ENCODE data around the gene SSR3. TPM values are rescaled to one million over a fixed set of nuclear protein-coding genes. Genes with fewer than 3 reads are reported as not detected.

The SSR3 gene
- total and polyA plus RNA-seq, 2 of the 8 experiments (the other 6 are each of a cell fraction or from before 2014, with no cell fraction given), result 92.7 to 208 TPM

DNA sequence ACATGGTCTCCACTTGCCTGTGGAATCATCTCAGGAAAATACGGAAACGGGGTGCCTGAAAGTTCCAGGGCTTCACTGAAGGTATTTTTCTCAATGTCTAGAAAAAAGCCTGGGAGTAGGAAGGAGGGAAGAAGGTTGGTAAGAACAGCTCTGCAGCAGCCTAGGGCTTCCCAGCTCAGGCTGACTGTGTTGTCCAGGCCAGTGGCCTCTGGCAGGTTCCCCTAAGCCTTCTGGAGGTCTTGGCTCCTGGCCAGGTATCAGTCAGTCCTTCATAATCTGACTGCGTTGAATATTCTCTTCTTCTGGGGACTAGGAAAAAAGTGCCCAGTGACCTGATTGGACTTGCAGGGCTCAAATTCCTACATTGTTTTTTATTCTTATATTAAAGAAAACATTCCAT, 38.6 kb downstream of the SSR3 start:
- Histone ChIP-seq H3K4ac (replicated peaks; ENCODE audit: insufficient read length, low read depth, low read length) (no peak overlapping the region), H3K23ac (ENCODE audit: insufficient read length) (no peak overlapping the region), H3K4me3 (ENCODE audit: extremely low read depth in 1 of 4, insufficient read depth in 2 of 4, low read depth in 3 of 4, low read length in 4 of 4) (no peak overlapping the region), H3K4me2 (ENCODE audit: insufficient read depth in 1 of 2, low read depth in 2 of 2, low read length in 2 of 2) (no peak overlapping the region; a peak in 1 of 4 replicates), H3K4me1 (replicated peaks in 1 of 4; ENCODE audit: control insufficient read depth in 3 of 4, insufficient read depth in 4 of 4, low read length in 3 of 4) (peaks cover 0 to 3% (median 0%) of the 10 kb centered on the region in 4 experiments; a peak in 1 of 7 replicates), H3K23me2 (ENCODE audit: low read depth, low read length) (no peaks in the 10 kb centered on the region), H3K9me3 (ENCODE audit: insufficient read depth in 2 of 2, low read depth in 1 of 2, low read length in 1 of 2) (no peaks in the 10 kb centered on the region), H3K18ac (ENCODE audit: extremely low read depth, low read length) (no peak overlapping the region), H3K14ac (ENCODE audit: insufficient read length) (no peak overlapping the region), H3K79me2 (ENCODE audit: control insufficient read depth in 1 of 2, insufficient read depth in 2 of 2, low read length in 2 of 2) (no peaks in the 10 kb centered on the region), H2BK12ac (ENCODE audit: low read depth, low read length) (no peak overlapping the region), H2BK120ac (replicated peaks; ENCODE audit: low read depth, low read length) (no peak overlapping the region), H3K9ac (replicated peaks in 1 of 4; ENCODE audit: extremely low read depth in 1 of 4, low read depth in 3 of 4, low read length in 3 of 4) (no peak overlapping the region), H2BK20ac (ENCODE audit: low read length) (no peak overlapping the region), H2BK5ac (ENCODE audit: low read depth, low read length) (no peak overlapping the region), H3K27ac (ENCODE audit: low read depth, low read length) (no peak overlapping the region), H2BK15ac (ENCODE audit: low read length) (no peak overlapping the region), H4K8ac (ENCODE audit: extremely low read depth, insufficient read depth, low read length) (no peak overlapping the region), H2AFZ (ENCODE audit: low read length) (no peak overlapping the region), H2AK5ac (ENCODE audit: low read depth, low read length) (no peak overlapping the region), H3K56ac (replicated peaks; ENCODE audit: insufficient read length, low read depth, low read length) (no peak overlapping the region), H4K5ac (ENCODE audit: insufficient read length, low read depth, low read length) (no peak overlapping the region), H3K36me3 (ENCODE audit: control insufficient read depth in 2 of 4, insufficient read depth in 4 of 4, low read length in 3 of 4) (no peaks in the 10 kb centered on the region), H4K91ac (replicated peaks; ENCODE audit: insufficient read length, low read length) (no peak overlapping the region), H3K27me3 (replicated peaks in 1 of 4; ENCODE audit: control insufficient read depth in 3 of 4, extremely low read depth in 1 of 4, insufficient read depth in 3 of 4, low read length in 3 of 4) (no peaks in the 10 kb centered on the region), H3K79me1 (ENCODE audit: low read depth, low read length) (no peaks in the 10 kb centered on the region; the same call in 1 of the 2 replicates), H4K20me1 (replicated peaks in 1 of 2; ENCODE audit: control insufficient read depth in 1 of 2, insufficient read depth in 2 of 2, low read length in 2 of 2) (no peaks in the 10 kb centered on the region)
- 87% methylated on average over 3 of the region's 3 CpGs; no CpG with 5 or more reads in 1 of the 2 experiments for WGBS, 2 experiments (ENCODE audit: extremely low coverage in 1 of 2, insufficient coverage in 1 of 2, insufficient read length in 1 of 2, insufficient replicate concordance in 2 of 2, low coverage in 1 of 2, low lambda C conversion rate in 2 of 2, missing lambda C conversion rate in 1 of 2)
- CTCF ChIA-PET (ENCODE audit: partially characterized antibody), result interaction anchor here (0.9 to 4.0 kb wide), 10 partner anchors 9 to 506 kb away, joined by 3 to 21 read pairs (median 4); no protein-coding TSS in a partner anchor
- POLR2A ChIA-PET (ENCODE audit: partially characterized antibody), result no interaction called here
- DNase-seq (ENCODE audit: low read depth in 1 of 2, low spot score in 2 of 2) (no peak), FAIRE-seq (no peak)
- no peak for TF ChIP-seq CTCF (IDR thresholded peaks at IDR 0.05; ENCODE audit: control extremely low read depth in 1 of 3, insufficient read depth in 1 of 3, low read depth in 1 of 3, low read length in 3 of 3)
- no peak for TF ChIP-seq USF2 (IDR thresholded peaks at IDR 0.05; ENCODE audit: low read length)
- no peak for TF ChIP-seq RFX5 (IDR thresholded peaks at IDR 0.05; ENCODE audit: borderline replicate concordance, low read depth, low read length)
- no peak for TF ChIP-seq KDM5A (IDR thresholded peaks at IDR 0.05; ENCODE audit: low read length)
- TF ChIP-seq HDAC2 (IDR thresholded peaks at IDR 0.05; ENCODE audit: borderline replicate concordance in 1 of 2, low read depth in 2 of 2, low read length in 2 of 2), result no peak
- no peak for TF ChIP-seq E2F6 (IDR thresholded peaks at IDR 0.05)
- TF ChIP-seq POU5F1 (IDR thresholded peaks at IDR 0.05; ENCODE audit: low read depth, low read length), result no peak
- no peak for TF ChIP-seq SUZ12 (IDR thresholded peaks at IDR 0.05; ENCODE audit: low read length)
- no peak for TF ChIP-seq TBP (IDR thresholded peaks at IDR 0.05; ENCODE audit: low read depth, low read length)
